ENCODE data around the gene TNFRSF19.
"Not testable (repeated sequence)": the region's sequence is repeated elsewhere in the genome, so short reads cannot be mapped to it uniquely, and the experiment has no call there.

Gene TNFRSF19

GRCh38 chr13:23571431-23571830, 1.2 kb downstream of the TNFRSF19 start:
- DNase-seq = no peak

GRCh38 chr13:23572836-23573235, 2.6 kb downstream of the TNFRSF19 start:
- DNase-seq = no peak

- no peak for DNase-seq
Observed at GRCh38 chr13:23574421-23575145, 4.4 kb downstream of the TNFRSF19 start.

GRCh38 chr13:23575632-23576031, 5.4 kb downstream of the TNFRSF19 start:
- no peak for DNase-seq

GRCh38 chr13:23578411-23579071, 8.3 kb downstream of the TNFRSF19 start:
- DNase-seq = peak in 1 of 2 experiments; percentile 26

GRCh38 chr13:23579072-23579895, 9.1 kb downstream of the TNFRSF19 start:
- peak; percentile 38 to 82 for DNase-seq

- DNase-seq = no peak
Observed at GRCh38 chr13:23579896-23580683, 9.9 kb downstream of the TNFRSF19 start.

GRCh38 chr13:23580684-23581060, 10.5 kb downstream of the TNFRSF19 start:
- DNase-seq = no peak

GRCh38 chr13:23583491-23583890, 13.3 kb downstream of the TNFRSF19 start:
- no peak for DNase-seq

- no peak for DNase-seq
Observed at GRCh38 chr13:23584275-23584674, 14.1 kb downstream of the TNFRSF19 start.

- no peak for DNase-seq
Observed at GRCh38 chr13:23586336-23586735, 16.1 kb downstream of the TNFRSF19 start.

- DNase-seq = no peak
Observed at GRCh38 chr13:23588666-23589065, 18.5 kb downstream of the TNFRSF19 start.

- DNase-seq = no peak
Observed at GRCh38 chr13:23592596-23592995, 22.4 kb downstream of the TNFRSF19 start.

GRCh38 chr13:23593148-23593547, 22.9 kb downstream of the TNFRSF19 start:
- DNase-seq = no peak

- DNase-seq = not testable (repeated sequence)
Observed at GRCh38 chr13:23594290-23594689, 24.1 kb downstream of the TNFRSF19 start.

- no peak for DNase-seq
Observed at GRCh38 chr13:23598369-23598768, 28.2 kb downstream of the TNFRSF19 start.

GRCh38 chr13:23599083-23599925, 29.1 kb downstream of the TNFRSF19 start:
- DNase-seq = no peak

GRCh38 chr13:23600100-23600499, 29.9 kb downstream of the TNFRSF19 start:
- DNase-seq = no peak

GRCh38 chr13:23600534-23600933, 30.3 kb downstream of the TNFRSF19 start:
- DNase-seq = no peak

GRCh38 chr13:23605831-23606230, 35.6 kb downstream of the TNFRSF19 start:
- DNase-seq = no peak

- no peak for DNase-seq
Observed at GRCh38 chr13:23608138-23608537, 37.9 kb downstream of the TNFRSF19 start.

Measured in NCI-H446 (cell line).